ENCODE measurements around the gene GPX4.

Gene GPX4

DNA sequence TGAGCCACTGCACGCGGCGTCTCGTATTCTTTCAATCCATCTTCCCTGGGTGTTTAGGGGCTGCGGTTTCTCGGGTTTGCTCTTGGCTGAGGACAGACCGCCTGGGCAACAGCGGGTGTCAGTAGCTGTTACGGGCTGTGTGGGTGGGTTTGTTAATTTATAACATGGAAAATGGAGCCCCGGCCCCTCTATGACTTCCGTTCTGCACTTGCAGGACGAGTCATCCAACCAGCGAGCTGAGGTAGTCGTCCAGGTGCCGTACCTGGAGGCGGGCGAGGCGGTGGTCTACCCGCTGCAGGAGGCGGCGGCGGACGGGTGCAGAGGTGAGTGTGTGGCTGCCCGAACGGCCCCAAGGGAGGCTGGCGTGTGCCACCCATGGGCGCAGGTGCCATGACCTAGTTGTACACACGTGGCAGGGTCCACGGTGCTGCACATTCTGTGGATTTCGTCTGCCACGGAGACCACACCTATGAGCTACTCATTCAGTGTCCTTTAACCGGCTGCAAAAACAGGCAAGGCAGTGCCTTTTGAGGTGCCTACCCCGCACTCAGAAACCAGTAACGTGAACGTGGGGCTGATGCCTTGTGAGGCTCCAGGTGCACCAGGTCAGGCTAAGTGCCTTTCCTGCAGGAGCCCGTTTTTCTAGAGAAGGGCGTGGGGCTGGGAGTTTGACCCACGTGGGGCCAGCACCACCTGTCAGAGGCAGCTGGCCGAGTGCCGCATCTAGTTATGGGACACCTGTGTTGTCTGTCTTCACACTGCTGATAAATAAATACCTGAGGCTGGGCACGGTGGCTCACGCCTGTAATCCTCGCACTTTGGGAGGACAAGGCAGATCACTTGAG lies 19.5 kb upstream of the GPX4 start:
- no peak for DNase-seq (ENCODE audit: low read depth)

DNA sequence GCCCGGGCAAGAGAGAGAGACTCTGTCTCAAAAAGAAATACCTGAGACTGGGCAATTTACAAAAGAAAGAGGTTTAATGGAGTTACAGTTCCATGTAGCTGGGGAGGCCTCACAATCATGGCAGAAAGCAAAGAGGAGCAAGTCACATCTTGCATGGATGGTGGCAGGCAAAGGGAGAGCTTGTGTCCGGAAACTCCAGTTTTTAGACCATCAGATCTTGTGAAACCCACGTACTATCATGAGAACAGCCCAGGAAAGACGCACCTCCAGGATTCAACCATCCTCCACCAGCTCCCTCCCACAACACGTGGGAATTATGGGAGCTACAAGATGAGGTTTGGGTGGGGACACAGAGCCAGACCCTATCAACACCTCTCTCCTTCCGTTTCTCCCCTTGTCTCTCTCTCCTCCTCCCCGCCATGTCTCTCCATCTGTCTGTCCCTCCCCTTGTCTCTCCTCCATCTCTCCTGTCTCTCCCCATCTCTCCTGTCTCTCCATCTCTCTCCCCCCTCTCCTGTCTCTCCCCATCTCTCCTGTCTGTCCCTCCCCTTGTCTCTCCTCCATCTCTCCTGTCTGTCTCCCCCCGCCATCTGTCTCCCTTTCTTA lies 18.6 kb upstream of the GPX4 start:
- DNase-seq (ENCODE audit: low read depth): no peak

DNA sequence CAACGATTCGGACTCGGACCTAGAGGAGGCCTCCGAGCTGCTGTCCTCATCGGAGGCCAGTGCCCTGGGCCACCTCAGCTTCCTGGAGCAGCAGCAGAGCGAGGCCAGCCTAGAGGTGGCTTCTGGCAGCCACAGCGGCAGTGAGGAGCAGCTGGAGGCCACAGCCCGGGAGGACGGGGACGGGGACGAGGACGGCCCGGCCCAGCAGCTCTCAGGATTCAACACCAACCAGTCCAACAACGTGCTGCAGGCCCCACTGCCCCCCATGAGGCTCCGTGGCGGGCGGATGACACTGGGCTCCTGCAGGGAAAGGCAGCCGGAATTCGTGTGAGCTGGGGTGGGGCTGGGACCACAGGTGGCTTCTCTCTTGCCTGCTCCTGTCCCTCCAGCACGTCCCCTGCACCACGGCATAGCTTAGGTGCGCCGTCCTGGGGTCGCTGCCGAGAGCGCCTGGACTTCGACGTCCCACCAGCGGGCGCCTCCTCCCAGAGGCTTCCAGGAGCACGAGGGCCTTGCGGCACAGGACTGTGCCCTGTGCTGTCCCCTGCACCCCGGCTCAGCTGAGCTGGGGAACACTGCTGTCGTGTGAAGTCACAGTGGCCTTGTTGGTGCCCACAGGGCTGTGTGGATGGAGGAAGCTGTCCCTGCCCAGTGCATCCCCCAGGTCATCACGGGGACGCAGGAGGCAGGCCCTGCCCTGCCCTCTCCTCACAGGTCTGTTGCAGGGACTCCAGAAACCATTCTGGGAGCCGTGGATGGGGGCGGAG lies 17.9 kb upstream of the GPX4 start:
- DNase-seq (ENCODE audit: low read depth): no peak

DNA sequence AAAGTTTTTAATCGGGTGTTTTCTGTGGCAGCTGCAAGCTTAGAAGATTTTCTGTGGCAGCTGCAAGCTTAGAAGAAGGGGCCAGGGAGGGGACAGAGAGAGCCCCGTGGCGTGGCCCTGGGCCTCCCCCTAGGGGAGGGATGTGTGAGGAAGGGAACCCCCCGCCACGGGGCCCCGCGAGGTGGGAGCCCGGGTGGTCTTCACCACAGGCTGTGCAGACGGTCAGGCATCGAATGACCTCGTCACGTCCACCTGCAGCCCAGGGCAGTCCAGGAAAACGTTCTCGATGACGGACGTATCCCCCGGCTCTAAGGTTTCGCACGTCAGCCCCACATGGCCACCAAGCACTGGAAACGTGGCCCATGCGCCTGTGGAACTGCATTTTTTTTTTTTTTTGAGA lies 17.2 kb upstream of the GPX4 start:
- no peak for DNase-seq (ENCODE audit: low read depth)

GRCh38 chr19:1087813-1088415 lies 15.9 kb upstream of the GPX4 start:
- no peak for DNase-seq (ENCODE audit: low read depth)

DNA sequence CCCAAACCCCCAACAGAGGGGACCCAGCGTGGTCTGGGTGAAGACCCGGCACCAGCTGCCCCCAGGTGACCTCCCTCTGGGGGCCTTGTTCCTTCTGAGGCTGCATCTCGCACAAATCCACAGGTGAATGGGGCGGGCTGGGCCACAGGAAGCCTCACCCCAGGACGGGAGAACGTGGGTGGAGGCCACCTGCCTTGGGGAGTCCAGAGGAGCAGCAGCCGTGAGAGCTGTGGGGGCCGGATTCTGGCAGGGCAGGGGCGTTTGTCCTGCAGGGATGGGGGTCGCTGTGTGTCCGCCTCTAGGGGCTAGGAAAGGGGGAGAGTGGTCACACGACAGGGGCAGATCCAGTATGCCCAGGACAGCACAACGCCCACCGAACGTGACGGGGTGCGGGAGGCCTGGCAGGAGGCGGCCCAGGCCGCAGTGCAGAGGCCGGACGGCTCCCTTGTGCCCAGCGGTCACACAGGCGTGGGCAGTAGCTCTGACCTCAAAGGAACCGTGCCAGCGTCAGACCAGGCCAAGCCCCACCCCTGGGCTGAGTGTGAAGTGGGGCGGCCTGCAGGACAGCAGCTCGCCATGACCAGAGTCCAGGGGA lies 15.3 kb upstream of the GPX4 start:
- DNase-seq (ENCODE audit: low read depth): no peak

DNA sequence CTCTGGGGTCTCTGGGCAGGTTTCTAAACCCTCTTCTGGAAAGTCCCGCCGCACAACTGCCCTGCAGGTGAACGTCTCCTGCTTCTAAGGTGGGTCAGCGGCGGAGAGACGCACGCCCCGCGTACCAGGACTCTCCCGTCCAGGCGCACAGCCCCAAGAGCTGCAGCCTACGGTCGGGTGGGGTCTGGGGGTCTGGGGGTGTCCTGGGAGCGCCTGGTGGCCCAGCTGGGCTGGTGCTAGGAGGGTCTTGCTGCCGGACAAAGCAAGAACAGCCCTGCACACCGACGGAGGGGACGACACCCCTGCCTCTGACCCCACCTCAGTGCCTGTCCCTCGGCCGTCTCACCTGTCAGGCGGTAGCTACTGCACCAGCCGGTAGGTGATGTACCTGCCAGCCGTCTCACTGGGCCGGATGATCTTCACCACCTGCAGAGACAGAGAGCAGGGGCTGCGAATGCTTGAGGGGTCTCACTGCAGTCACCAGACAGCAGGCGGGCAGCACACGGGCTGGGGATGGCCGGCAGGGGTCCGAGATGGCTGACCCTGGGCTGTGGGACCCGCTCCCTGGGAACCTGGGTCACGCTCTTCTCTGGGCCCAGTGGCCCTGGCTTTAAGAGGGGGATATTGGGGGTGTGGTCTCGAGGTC lies 14.5 kb upstream of the GPX4 start:
- DNase-seq (ENCODE audit: low read depth): no peak

DNA sequence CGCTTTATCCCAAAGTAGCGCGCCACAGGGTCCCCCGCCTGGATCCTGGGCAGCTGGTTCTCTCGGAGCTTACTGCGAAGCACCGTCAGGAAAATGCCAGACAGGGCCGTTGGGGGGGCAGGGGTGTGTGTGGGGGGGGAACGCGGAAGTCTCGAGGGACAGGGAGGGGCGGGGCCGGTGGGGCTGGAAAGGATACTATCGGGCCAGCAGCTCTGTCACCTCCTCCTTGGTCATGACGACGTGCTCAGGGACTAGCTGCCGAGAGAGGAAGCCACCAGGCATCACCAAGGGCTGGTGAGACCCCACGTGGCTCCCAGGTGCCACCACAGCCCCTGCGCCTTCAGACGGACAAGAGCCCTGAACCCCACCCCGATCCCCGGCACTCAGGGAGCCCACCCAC lies 13.9 kb upstream of the GPX4 start:
- no peak for DNase-seq (ENCODE audit: low read depth)

- no peak for DNase-seq (ENCODE audit: low read depth)
Measured at GRCh38 chr19:1090731-1091543, 12.9 kb upstream of the GPX4 start.

DNA sequence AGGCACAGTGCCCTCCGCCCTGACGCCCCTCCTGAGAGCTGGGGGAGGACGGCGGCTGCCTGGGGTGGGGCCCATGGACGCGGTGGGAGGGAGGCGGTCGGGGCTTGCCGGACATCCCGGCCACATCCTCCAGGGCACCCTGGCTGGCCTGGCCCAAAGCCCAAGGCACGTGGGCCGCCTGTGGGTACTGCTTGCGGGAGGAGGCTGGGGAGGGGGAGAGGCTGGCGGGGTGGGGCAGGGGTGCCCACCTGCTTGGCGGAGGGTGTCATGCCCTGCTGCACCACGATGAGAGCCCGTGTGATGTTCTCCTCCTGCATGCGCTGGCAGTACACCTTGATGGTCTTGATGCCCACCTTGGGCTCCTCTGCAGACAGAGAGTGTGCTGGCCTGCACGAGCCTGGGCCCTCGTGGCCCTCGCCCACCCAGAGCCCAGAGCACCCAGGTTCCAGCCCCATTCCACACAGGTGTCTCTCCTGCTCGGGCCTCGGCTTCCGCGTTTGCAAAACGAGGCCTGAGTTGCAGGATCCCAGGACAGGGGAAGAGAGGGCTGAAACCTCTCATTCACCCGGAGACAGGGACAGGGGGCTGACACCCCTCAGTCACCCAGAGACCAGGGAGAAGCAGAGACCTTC lies 12.1 kb upstream of the GPX4 start:
- DNase-seq (ENCODE audit: low read depth): no peak

GRCh38 chr19:1093330-1093729 lies 10.5 kb upstream of the GPX4 start:
- no peak for DNase-seq (ENCODE audit: low read depth)

DNA sequence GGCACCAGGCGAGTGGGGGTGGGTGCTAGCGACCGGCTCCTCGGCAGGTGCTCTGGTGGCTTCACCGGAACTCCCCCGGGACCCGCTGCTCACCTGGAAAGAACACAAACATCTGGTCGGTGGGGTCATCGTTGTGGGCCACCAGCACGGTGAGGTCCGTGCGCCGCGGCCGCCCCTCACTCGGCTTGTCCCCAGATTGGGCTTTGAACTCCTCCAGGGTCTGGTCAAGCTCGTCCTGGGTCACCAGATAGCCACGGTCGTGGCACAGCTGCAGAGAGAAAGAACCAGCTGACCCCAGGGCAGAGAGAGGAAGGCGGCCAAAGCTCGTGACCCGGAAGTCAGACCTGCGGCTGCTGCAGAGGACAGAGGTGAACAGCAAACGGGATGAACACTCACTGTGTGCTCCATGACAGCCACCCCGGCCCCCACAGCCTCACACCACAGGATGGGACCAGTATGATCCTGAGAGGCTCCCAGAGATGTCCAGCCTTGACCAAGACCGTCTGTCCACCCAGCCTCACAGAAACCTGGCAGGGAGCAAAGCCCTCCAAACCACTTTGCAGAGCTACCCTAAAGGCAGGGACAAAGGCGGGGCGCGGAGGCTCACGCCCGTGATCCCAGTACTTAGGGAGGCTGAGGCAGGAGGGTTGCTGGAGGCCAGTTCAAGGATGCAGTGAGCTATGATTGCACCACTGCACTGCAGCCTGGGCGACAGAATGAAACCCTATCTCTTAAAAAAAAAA lies 9.8 kb upstream of the GPX4 start:
- no peak for DNase-seq (ENCODE audit: low read depth)

DNA sequence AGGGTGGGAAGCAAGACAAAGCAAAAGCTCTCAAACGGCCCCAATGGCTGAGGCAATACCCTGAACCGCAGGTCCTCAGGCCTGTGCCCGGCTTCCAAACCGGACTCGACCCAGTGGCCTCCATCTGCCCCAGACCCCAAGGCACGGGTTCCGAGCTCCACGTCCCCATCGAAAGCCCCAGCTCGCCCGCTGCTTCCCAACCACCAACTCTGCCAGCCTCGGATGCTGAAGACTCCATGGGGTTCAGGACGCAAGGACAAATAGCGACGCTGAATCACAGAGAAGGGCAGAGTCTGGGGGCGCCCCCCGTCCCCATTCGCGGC lies 9.2 kb upstream of the GPX4 start:
- no peak for DNase-seq (ENCODE audit: low read depth)

DNA sequence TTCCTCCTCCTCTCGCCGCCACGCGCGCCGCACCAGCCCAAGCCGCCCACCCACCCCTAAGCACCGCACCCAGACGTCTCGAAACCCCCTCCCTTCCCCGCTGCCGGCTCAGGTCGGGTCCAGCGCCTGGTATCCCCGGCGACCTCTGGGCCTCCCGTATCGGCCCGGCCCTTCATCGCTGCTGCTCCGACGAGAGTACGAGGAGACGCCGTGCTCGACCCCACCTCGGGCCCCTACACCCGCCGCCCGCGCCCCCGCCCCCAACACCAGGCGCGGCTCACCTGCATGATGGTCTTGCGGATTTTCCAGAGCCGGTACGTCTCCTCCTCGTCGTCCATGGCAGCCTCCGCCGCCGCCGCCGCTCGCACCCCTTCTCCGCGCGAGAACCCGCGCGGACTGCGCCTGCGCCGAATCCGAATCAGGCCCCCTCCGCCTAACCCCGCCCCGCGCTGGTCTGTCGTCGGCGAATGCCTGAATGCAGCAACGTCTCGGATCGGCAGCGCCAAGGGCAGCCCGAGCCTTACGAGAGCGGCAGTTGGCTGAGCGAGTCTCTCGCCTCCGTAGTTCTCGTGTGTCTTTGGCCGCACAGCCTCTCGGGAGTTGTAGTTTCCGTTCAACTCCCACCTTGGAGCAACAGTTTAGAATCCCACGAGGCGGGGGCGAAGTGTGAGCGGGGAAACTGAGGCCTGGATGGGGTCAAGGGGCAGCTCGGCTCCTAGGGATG lies 8.7 kb upstream of the GPX4 start, which contains the start of gene POLR2E:
Gene POLR2E, minus strand, starts transcription at position 398 of the 724 bp plus-strand sequence. Its CDS starts 60 bp downstream, at position 338.
- DNase-seq (ENCODE audit: low read depth): peak; percentile 98

DNA sequence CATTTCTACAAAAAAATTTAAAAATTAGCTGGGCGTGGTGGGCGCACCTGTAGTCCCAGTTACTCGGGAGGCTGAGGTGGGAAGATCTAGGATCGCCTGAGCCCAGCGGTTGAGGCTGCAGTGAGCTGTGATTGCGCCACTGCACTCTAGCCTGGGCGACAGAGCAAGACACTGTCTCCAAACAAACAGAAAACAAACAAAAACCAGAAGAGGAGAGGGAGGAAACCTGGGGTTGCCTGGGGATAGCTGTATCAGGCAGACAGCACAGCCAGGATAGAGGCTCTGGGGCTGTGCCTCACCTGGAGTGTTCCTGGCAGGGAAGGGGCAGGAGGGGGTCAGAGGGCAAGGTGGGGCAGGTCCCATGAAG lies 6.0 kb upstream of the GPX4 start:
- no peak for DNase-seq (ENCODE audit: low read depth)

GRCh38 chr19:1098177-1099051 lies 5.4 kb upstream of the GPX4 start:
- DNase-seq (ENCODE audit: low read depth): no peak

DNA sequence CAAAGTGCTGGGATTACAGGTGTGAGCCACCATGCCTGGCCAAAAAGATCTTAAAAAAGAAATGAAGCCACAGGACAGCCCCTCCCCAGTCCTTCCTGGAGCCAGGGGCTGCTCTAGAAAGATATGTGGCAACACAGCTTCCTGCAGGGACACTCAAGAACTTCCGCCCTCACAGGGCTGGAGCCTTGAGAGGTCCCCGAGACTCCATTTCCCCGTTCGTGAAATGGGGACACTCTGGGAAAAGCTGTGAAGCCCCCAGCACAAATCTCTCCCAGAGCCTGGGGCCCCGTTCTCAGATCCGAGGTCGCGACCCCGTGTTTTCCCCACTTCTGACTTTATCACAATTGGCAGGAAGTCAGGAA lies 2.5 kb upstream of the GPX4 start:
- no peak for DNase-seq (ENCODE audit: low read depth)
